WTC11 (cell line): ENCODE measurements around the gene RGS16. TPM values are rescaled to one million over a fixed set of nuclear protein-coding genes. Genes with fewer than 3 reads are reported as not detected.

Experiments used
- ATAC-seq: fragments of 200-7000 bp; cut with Tn5 transposase; 2 replicates; pipeline ENCODE4 v1.10.0; 2021; ENCODE audit warnings: mild to moderate bottlenecking, moderate library complexity
- CTCF ChIA-PET: fragments of 300-600 bp; sonication (Branson Sonifier 250); formaldehyde crosslinking; loops from one replicate; lab custom pipeline; 2021; ENCODE audit warnings: antibody characterized with exemption; lab: Charles Lee
- POLR2A ChIA-PET: fragments of 350-600 bp; sonication (Branson Sonifier 250); formaldehyde crosslinking; loops from one replicate; lab custom pipeline; 2021; ENCODE audit warnings: antibody characterized with exemption; lab: Charles Lee
- DNase-seq: peaks from one replicate; pipeline ENCODE4 v3.0.0; 2021; ENCODE audit warnings: low spot score
- H3K27ac Mint-ChIP-seq: 2 replicates; pipeline ENCODE4 v1.8.0; 2021; ENCODE audit warnings: mixed read lengths
- H3K27me3 Mint-ChIP-seq: 2 replicates; pipeline ENCODE4 v1.8.0; 2021; ENCODE audit warnings: low read depth, mild to moderate bottlenecking, moderate library complexity, mixed read lengths
- H3K36me3 Mint-ChIP-seq: 2 replicates; pipeline ENCODE4 v1.8.0; 2021; ENCODE audit warnings: mixed read lengths
- H3K4me1 Mint-ChIP-seq: 2 replicates; pipeline ENCODE4 v1.8.0; 2022; ENCODE audit warnings: mixed read lengths
- H3K4me3 Mint-ChIP-seq: 2 replicates; pipeline ENCODE4 v1.8.0; 2021; ENCODE audit warnings: mild to moderate bottlenecking, moderate library complexity, mixed read lengths
- H3K9me3 Mint-ChIP-seq: 2 replicates; pipeline ENCODE4 v1.8.0; 2021; ENCODE audit warnings: mixed read lengths
- CREM ChIP-seq: sonication (generic); formaldehyde crosslinking; IDR thresholded peaks from 2 replicates; pipeline ENCODE4 v1.8.1; 2022; ENCODE audit warnings: mild to moderate bottlenecking, missing genetic modification reagents, moderate library complexity
- E2F1 ChIP-seq: sonication (generic); formaldehyde crosslinking; IDR thresholded peaks from 2 replicates; pipeline ENCODE4 v1.8.0; 2022; ENCODE audit warnings: mild to moderate bottlenecking, missing genetic modification reagents
- FOXJ3 ChIP-seq: sonication (generic); formaldehyde crosslinking; IDR thresholded peaks from 2 replicates; pipeline ENCODE4 v1.9.0; 2021; ENCODE audit warnings: missing genetic modification reagents, mild to moderate bottlenecking, borderline replicate concordance
- GRHL2 ChIP-seq: fragments of 250-450 bp; sonication (Bioruptor Pico); IDR thresholded peaks from 2 replicates; pipeline ENCODE4 v1.8.0; 2022; ENCODE audit warnings: mild to moderate bottlenecking, moderate library complexity; ENCODE audit not compliant: insufficient replicate concordance, severe bottlenecking
- GTF2I ChIP-seq: fragments of 250-450 bp; sonication (Bioruptor Pico); conservative IDR thresholded peaks from 2 replicates; pipeline ENCODE4 v1.4.0; 2021; ENCODE audit warnings: mild to moderate bottlenecking
- NFYB ChIP-seq: sonication (generic); formaldehyde crosslinking; conservative IDR thresholded peaks from 2 replicates; pipeline ENCODE4 v1.8.0; 2022; ENCODE audit warnings: low read depth, missing genetic modification reagents
- NR2C2 ChIP-seq: sonication (generic); formaldehyde crosslinking; IDR thresholded peaks from 2 replicates; pipeline ENCODE4 v1.8.0; 2022; ENCODE audit warnings: mild to moderate bottlenecking, missing genetic modification reagents
- PRDM15 ChIP-seq: sonication (generic); formaldehyde crosslinking; IDR thresholded peaks from 2 replicates; pipeline ENCODE4 v1.8.0; 2022; ENCODE audit warnings: missing genetic modification reagents
- PREB ChIP-seq: sonication (generic); formaldehyde crosslinking; IDR thresholded peaks from 2 replicates; pipeline ENCODE4 v1.8.1; 2022; ENCODE audit warnings: mild to moderate bottlenecking, missing genetic modification reagents, moderate library complexity, borderline replicate concordance
- TEAD4 ChIP-seq: sonication (generic); formaldehyde crosslinking; IDR thresholded peaks from 2 replicates; pipeline ENCODE4 v1.8.0; 2022; ENCODE audit warnings: mild to moderate bottlenecking, missing genetic modification reagents
- ZNF121 ChIP-seq: sonication (generic); formaldehyde crosslinking; IDR thresholded peaks from 2 replicates; pipeline ENCODE4 v1.8.0; 2023; ENCODE audit warnings: missing genetic modification reagents
- ZNF512 ChIP-seq: sonication (generic); formaldehyde crosslinking; IDR thresholded peaks from 2 replicates; pipeline ENCODE4 v1.8.1; 2022; ENCODE audit warnings: missing genetic modification reagents, borderline replicate concordance
- total RNA-seq: library from RNA; stranded (reverse); gene quantifications from 3 replicates; pipeline ENCODE4 v1.2.3, GENCODE V29; 2021
- TF ChIP-seq, protein P1 (sequence below): sonication (generic); formaldehyde crosslinking; IDR thresholded peaks from 2 replicates; pipeline ENCODE4 v1.8.0; 2023; ENCODE audit warnings: missing genetic modification reagents
- TF ChIP-seq, protein P2 (sequence below): fragments of 250-450 bp; sonication (Bioruptor Pico); IDR thresholded peaks from 2 replicates; pipeline ENCODE4 v1.9.0; 2021; ENCODE audit warnings: mild to moderate bottlenecking
- TF ChIP-seq, protein P3 (sequence below): sonication (generic); formaldehyde crosslinking; IDR thresholded peaks from 2 replicates; pipeline ENCODE4 v1.8.1; 2022; ENCODE audit warnings: mild to moderate bottlenecking, moderate library complexity, missing genetic modification reagents
- TF ChIP-seq, protein P4 (sequence below): sonication (generic); formaldehyde crosslinking; conservative IDR thresholded peaks from 2 replicates; pipeline ENCODE4 v1.8.1; 2022; ENCODE audit warnings: mild to moderate bottlenecking, missing genetic modification reagents
- TF ChIP-seq, protein P5 (sequence below): fragments of 250-450 bp; sonication (Bioruptor Pico); IDR thresholded peaks from 2 replicates; pipeline ENCODE4 v1.9.0; 2021; ENCODE audit warnings: mild to moderate bottlenecking, borderline replicate concordance

Gene RGS16
- total RNA-seq, 1 experiment from 2014 or later: 17.8 TPM

DNA sequence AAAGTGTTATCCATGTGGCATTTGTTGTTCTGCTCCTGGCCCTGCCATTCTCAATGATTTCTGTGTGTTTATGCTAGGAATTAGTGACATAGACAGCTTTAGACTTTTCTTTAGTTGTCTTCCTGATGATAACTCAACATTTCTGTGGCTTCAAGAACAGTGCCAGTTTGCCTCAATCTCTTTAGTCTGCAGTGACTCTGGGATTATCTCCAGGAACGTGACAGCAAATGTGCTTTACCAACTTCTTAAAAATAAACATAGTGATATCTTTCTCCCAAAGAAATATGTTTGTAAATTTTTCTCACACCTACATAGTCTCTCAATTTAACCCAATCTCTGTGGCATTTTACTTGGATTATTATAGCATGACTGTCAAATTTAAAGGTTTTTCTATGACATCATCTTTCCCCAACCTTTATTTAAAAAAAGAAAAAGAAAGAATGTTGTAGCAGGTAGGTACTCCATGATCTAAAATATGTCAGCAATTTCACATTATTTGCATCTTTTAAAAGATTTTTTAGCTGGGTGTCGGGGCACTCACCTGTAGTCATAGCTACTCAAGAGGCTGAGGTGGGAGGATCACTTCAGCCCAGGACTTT, 39.7 kb downstream of the RGS16 start (continued):
- no peak for TF ChIP-seq ZNF512 (CRISPR knock-in tag)
- TF ChIP-seq FOXJ3 (CRISPR knock-in tag): no peak

GRCh38 chr1:182563095-182563494, 41.1 kb downstream of the RGS16 start:
- no peak for ATAC-seq
- H3K27me3 Mint-ChIP-seq: no peaks in the 10 kb centered on the region; the same call in 1 of the 2 replicates
- TF ChIP-seq PREB (CRISPR knock-in tag) (no peak), GRHL2 (no peak), CREM (CRISPR knock-in tag) (no peak), TEAD4 (CRISPR knock-in tag) (no peak)
- TF ChIP-seq, protein P1, sequence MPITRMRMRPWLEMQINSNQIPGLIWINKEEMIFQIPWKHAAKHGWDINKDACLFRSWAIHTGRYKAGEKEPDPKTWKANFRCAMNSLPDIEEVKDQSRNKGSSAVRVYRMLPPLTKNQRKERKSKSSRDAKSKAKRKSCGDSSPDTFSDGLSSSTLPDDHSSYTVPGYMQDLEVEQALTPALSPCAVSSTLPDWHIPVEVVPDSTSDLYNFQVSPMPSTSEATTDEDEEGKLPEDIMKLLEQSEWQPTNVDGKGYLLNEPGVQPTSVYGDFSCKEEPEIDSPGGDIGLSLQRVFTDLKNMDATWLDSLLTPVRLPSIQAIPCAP (CRISPR knock-in tag): no peak
- TF ChIP-seq, all 79 proteins: peak for 0
- POLR2A ChIA-PET: no interaction called here
- CTCF ChIA-PET: interaction anchor here (0.6 kb wide), 1 partner anchor 164 kb away, joined by 4 read pairs; no protein-coding TSS in a partner anchor
- no peak for DNase-seq
- H3K9me3 Mint-ChIP-seq: no peaks in the 10 kb centered on the region; the same call in 1 of the 2 replicates
- no peaks in the 10 kb centered on the region for H3K36me3 Mint-ChIP-seq
- H3K4me3 Mint-ChIP-seq: no peak overlapping the region
- peaks cover 5% of the 10 kb centered on the region for H3K4me1 Mint-ChIP-seq
- no peak overlapping the region for H3K27ac Mint-ChIP-seq

GRCh38 chr1:182561456-182561855, 42.7 kb downstream of the RGS16 start:
- ChIA-PET POLR2A (no interaction called here), CTCF (no interaction called here)
- DNase-seq (no peak), ATAC-seq (no peak)
- Mint-ChIP-seq H3K4me3 (no peak overlapping the region), H3K9me3 (no peaks in the 10 kb centered on the region; the same call in 1 of the 2 replicates), H3K36me3 (no peaks in the 10 kb centered on the region), H3K4me1 (peaks cover 5% of the 10 kb centered on the region), H3K27ac (no peak overlapping the region), H3K27me3 (no peaks in the 10 kb centered on the region; the same call in 1 of the 2 replicates)
- no peak for TF ChIP-seq ZNF121 (CRISPR knock-in tag)
- TF ChIP-seq, protein P2, sequence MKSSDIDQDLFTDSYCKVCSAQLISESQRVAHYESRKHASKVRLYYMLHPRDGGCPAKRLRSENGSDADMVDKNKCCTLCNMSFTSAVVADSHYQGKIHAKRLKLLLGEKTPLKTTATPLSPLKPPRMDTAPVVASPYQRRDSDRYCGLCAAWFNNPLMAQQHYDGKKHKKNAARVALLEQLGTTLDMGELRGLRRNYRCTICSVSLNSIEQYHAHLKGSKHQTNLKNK (CRISPR knock-in tag): no peak
- TF ChIP-seq, protein P3, sequence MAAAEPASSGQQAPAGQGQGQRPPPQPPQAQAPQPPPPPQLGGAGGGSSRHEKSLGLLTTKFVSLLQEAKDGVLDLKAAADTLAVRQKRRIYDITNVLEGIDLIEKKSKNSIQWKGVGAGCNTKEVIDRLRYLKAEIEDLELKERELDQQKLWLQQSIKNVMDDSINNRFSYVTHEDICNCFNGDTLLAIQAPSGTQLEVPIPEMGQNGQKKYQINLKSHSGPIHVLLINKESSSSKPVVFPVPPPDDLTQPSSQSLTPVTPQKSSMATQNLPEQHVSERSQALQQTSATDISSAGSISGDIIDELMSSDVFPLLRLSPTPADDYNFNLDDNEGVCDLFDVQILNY (CRISPR knock-in tag): no peak
- no peak for TF ChIP-seq E2F1 (CRISPR knock-in tag)
- TF ChIP-seq, protein P4, sequence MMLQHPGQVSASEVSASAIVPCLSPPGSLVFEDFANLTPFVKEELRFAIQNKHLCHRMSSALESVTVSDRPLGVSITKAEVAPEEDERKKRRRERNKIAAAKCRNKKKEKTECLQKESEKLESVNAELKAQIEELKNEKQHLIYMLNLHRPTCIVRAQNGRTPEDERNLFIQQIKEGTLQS (CRISPR knock-in tag): no peak
- no peak for TF ChIP-seq NR2C2
- no peak for TF ChIP-seq GTF2I (CRISPR knock-in tag)
- TF ChIP-seq, protein P5, sequence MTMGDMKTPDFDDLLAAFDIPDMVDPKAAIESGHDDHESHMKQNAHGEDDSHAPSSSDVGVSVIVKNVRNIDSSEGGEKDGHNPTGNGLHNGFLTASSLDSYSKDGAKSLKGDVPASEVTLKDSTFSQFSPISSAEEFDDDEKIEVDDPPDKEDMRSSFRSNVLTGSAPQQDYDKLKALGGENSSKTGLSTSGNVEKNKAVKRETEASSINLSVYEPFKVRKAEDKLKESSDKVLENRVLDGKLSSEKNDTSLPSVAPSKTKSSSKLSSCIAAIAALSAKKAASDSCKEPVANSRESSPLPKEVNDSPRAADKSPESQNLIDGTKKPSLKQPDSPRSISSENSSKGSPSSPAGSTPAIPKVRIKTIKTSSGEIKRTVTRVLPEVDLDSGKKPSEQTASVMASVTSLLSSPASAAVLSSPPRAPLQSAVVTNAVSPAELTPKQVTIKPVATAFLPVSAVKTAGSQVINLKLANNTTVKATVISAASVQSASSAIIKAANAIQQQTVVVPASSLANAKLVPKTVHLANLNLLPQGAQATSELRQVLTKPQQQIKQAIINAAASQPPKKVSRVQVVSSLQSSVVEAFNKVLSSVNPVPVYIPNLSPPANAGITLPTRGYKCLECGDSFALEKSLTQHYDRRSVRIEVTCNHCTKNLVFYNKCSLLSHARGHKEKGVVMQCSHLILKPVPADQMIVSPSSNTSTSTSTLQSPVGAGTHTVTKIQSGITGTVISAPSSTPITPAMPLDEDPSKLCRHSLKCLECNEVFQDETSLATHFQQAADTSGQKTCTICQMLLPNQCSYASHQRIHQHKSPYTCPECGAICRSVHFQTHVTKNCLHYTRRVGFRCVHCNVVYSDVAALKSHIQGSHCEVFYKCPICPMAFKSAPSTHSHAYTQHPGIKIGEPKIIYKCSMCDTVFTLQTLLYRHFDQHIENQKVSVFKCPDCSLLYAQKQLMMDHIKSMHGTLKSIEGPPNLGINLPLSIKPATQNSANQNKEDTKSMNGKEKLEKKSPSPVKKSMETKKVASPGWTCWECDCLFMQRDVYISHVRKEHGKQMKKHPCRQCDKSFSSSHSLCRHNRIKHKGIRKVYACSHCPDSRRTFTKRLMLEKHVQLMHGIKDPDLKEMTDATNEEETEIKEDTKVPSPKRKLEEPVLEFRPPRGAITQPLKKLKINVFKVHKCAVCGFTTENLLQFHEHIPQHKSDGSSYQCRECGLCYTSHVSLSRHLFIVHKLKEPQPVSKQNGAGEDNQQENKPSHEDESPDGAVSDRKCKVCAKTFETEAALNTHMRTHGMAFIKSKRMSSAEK (CRISPR knock-in tag): no peak
- no peak for TF ChIP-seq NFYB
- no peak for TF ChIP-seq PRDM15 (CRISPR knock-in tag)
